GM12865 (cell line): ENCODE measurements around the gene EVPL.

Source experiments
- DNase-seq: peaks from one replicate; pipeline ENCODE4 v3.0.0; 2010; ENCODE audit warnings: low read depth
- H3K4me3 ChIP-seq: 2 replicates; pipeline ENCODE4 v1.5.1; 2011; ENCODE audit warnings: mild to moderate bottlenecking, low read depth, low read length, control low read depth
- TF ChIP-seq, protein P1 (sequence below): IDR thresholded peaks from 2 replicates; pipeline ENCODE4 v1.5.1; 2011; ENCODE audit warnings: low read length, control low read depth, low read depth, inconsistent platforms; ENCODE audit not compliant: insufficient read depth; ENCODE audit errors: missing control alignments

The EVPL gene

GRCh38 chr17:75985986-75986385 is 41.1 kb downstream of the EVPL start:
- DNase-seq = no peak
- TF ChIP-seq, protein P1, sequence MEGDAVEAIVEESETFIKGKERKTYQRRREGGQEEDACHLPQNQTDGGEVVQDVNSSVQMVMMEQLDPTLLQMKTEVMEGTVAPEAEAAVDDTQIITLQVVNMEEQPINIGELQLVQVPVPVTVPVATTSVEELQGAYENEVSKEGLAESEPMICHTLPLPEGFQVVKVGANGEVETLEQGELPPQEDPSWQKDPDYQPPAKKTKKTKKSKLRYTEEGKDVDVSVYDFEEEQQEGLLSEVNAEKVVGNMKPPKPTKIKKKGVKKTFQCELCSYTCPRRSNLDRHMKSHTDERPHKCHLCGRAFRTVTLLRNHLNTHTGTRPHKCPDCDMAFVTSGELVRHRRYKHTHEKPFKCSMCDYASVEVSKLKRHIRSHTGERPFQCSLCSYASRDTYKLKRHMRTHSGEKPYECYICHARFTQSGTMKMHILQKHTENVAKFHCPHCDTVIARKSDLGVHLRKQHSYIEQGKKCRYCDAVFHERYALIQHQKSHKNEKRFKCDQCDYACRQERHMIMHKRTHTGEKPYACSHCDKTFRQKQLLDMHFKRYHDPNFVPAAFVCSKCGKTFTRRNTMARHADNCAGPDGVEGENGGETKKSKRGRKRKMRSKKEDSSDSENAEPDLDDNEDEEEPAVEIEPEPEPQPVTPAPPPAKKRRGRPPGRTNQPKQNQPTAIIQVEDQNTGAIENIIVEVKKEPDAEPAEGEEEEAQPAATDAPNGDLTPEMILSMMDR = no peak

DNA sequence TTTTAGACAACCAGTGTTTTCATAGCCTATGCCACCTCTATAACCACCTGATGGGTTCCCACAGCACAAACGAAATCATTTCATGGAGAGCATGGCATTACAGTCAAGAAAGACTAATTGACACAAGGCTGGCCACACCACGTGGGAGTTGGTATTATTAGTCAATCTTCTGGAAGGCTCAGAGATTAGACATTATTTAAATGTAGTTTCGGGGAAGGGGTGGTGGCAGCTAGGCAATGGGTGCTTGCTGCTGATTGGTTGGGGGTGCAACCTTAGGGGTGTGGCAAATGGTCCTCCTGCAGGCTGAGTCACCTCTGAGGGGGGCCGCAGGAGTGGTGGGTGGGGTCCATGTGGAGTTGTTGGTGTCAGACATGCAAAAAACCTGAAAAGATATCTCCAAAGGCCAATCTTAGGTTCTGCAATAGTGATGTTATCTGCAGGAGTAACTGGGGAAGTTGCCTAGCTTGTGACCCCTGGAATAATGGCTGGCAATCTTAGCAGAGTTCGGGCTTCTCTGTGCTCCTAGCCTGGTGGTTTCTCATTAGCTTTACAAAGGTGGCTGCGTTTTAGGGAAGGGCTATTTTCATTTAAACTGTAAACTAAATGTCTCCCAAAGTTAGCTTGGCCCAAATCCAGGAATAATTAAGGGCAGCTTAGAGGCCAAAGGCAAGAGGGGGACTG is 43.5 kb downstream of the EVPL start:
- no peak overlapping the region for H3K4me3 ChIP-seq
- no peak for DNase-seq
- TF ChIP-seq, protein P1 = no peak

More at GRCh38 chr17:75985986-75986385, 41.1 kb downstream of the EVPL start:
- H3K4me3 ChIP-seq = no peak overlapping the region

- TF ChIP-seq, protein P1 = no peak
- no peak for DNase-seq
- H3K4me3 ChIP-seq = no peak overlapping the region
Measured at GRCh38 chr17:75981019-75981615, 46.0 kb downstream of the EVPL start.

DNA sequence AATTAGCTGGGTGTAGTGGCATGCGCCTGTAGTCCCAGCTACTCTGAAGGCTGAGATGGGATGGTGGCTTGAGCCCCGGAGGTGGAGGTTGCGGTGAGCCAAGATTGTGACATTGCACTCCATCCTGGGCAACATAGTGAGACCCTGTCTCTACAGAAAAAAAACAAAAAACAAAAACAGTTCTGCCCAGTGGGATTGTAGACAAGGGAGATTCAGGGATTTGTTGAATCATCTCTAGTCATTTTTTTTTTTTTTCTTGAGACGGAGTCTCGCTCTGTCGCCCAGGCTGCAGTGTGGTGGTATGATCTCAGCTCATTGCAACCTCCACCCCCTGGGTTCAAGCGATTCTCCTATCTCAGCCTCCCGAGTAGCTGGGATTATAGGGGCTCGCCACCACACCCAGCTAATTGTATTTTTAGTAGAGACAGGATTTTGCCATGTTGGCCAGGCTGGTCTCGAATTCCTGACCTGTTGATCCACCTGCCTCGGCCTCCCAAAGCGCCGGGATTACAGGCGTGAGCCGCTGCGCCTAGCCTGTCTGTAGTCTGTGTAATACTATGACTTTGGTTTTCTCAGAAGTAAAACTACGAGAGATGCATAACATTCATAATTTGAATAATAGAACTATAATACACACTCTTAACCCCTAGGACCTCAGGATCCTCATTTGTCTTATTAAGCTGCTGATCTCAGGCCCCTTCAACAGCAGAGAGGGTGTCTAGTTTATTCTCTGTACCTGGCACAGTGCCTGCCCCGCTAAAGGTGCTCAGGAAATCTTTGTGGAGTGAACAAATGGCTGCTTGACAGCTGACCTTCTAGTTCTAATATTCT is 46.7 kb downstream of the EVPL start:
- DNase-seq = peak; percentile 18
- TF ChIP-seq, protein P1 = no peak
- peak overlapping the region; percentile 54 for H3K4me3 ChIP-seq

- H3K4me3 ChIP-seq = peak overlapping the region; percentile 54
- TF ChIP-seq, protein P1 = no peak
- no peak for DNase-seq
Measured at GRCh38 chr17:75979705-75980187, 47.4 kb downstream of the EVPL start.

DNA sequence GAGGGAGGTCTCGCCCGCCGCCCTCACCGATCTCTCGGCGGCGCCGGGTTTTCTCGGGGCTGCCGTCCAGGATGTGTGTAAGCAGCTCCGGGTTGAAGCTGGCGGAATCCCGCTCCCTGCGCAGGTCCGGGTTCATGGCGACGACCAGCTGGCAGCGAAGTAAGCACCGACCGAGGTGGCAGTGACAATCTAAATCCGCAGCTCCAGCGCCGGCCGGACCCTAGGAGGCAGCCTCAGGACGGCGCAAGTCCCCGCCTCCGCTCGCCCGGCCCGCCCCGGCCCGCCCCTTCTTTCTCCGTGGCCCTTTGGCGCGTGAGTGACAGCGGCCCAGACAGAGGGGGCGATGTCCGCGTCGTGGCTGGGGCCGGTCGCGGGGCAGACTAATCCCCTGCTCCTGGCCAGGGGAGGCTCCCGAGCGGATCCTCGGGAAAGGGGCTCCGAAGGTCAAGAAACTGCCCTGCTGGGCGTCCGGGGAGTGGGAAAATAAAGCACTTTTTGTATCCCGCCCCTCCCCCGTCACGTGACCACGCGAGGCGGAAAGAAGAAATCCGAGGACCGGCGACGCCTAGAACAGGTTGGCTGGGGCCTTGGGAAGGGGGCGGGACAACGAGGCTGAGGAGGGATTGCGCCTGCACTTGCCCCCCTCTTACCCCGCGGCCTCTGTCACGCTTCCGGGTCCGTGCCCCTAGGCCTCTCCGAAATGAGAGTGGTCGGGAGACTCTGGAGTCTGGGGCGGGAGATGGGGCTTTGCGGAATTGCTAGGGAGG is 48.0 kb downstream of the EVPL start, which contains the start of the genes ACOX1 and TEN1:
Gene ACOX1 (minus strand): TSS at position 229 of the 767 bp plus-strand sequence. CDS start 93 bp downstream, at position 136.
Gene TEN1 (plus strand): TSS at position 303 of the 767 bp plus-strand sequence. CDS start 6,953 bp downstream, outside the sequence.
- TF ChIP-seq, protein P1 = peak; percentile 25
- peak within 1 kb of the TSS; percentile 54 for H3K4me3 ChIP-seq
- peak; percentile 98 for DNase-seq
